ENCODE results near the gene GP9.
"Not testable (repeated sequence)": the region's sequence is repeated elsewhere in the genome, so short reads cannot be mapped to it uniquely, and the experiment has no call there.

The GP9 gene

DNA sequence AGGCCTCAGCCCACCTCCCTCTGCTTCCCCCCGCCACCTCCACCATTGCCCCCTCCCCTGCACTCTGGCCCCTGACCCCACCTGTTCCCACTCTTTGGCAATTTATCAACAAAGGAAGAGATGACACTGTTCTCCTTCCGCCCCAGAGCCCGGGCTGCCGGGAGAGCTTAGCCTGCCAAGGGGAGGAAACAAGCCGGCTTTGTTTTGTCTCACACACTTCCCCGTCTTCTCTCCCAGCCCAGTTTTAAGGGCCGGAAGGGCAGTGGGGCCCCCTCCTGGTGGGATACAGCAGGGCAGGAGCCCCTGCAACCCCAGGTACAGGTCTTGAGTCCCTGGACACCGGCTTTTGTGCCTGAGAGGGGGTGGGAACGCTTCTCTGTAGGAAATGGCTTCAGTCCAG, 27.3 kb downstream of the GP9 start:
- H3K4me1 ChIP-seq (ENCODE audit: control insufficient read depth in 1 of 2, insufficient read depth in 2 of 2, low read length in 2 of 2); H3K27me3 ChIP-seq (ENCODE audit: control insufficient read depth in 1 of 2, insufficient read depth in 2 of 2, low read length in 2 of 2); H3K4me3 ChIP-seq (ENCODE audit: low read depth in 1 of 2, low read length in 2 of 2); H3K27ac ChIP-seq (ENCODE audit: low read depth, low read length); H3K9ac ChIP-seq (ENCODE audit: low read depth in 1 of 2, low read length in 2 of 2); H3K9me3 ChIP-seq (ENCODE audit: control insufficient read depth in 1 of 2, low read length in 2 of 2): not testable (repeated sequence)
- H3K36me3 ChIP-seq (ENCODE audit: control insufficient read depth in 1 of 2, insufficient read depth in 2 of 2, low read length in 2 of 2) = peaks cover 0 to 12% of the 10 kb centered on the region in 2 donors

DNA sequence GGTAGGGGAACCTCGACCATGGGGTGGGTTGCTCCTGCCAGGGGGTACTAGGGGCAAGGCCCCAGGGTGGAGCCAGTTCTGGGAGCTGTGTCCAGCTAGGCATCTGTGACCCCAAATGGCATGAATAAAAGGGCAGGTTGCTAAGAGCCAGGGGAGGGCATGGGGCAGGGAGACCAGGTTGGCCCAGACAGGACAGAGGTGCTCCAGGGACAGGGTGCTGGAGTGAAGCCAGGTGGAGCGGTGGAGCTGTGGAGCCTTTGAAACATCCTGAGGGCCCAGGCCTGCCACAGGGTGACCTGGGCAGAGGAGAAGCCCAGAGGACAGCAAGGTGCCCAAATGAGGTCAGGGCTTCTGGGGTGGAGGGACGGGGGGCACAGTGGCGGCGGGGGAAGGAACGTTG, 27.7 kb downstream of the GP9 start:
- H3K9me3 ChIP-seq (ENCODE audit: control insufficient read depth in 1 of 2, low read length in 2 of 2) = not testable (repeated sequence)

GRCh38 chr3:129095285-129095684, 34.7 kb downstream of the GP9 start:
- H3K9ac ChIP-seq (ENCODE audit: low read depth in 1 of 2, low read length in 2 of 2) = no peak overlapping the region
- no peaks in the 10 kb centered on the region for H3K9me3 ChIP-seq (ENCODE audit: control insufficient read depth in 1 of 2, low read length in 2 of 2)
- peaks cover 7 to 43% of the 10 kb centered on the region in 2 donors for H3K36me3 ChIP-seq (ENCODE audit: control insufficient read depth in 1 of 2, insufficient read depth in 2 of 2, low read length in 2 of 2)
- no peak overlapping the region for H3K4me3 ChIP-seq (ENCODE audit: low read depth in 1 of 2, low read length in 2 of 2)
- no peaks in the 10 kb centered on the region for H3K27me3 ChIP-seq (ENCODE audit: control insufficient read depth in 1 of 2, insufficient read depth in 2 of 2, low read length in 2 of 2)
- H3K4me1 ChIP-seq (ENCODE audit: control insufficient read depth in 1 of 2, insufficient read depth in 2 of 2, low read length in 2 of 2) = no peaks in the 10 kb centered on the region
- H3K27ac ChIP-seq (ENCODE audit: low read depth, low read length) = no peak overlapping the region

More for the DNA sequence above, 27.7 kb downstream of the GP9 start:
- H3K27ac ChIP-seq (ENCODE audit: low read depth, low read length); H3K9ac ChIP-seq (ENCODE audit: low read depth in 1 of 2, low read length in 2 of 2); H3K4me1 ChIP-seq (ENCODE audit: control insufficient read depth in 1 of 2, insufficient read depth in 2 of 2, low read length in 2 of 2); H3K4me3 ChIP-seq (ENCODE audit: low read depth in 1 of 2, low read length in 2 of 2); H3K27me3 ChIP-seq (ENCODE audit: control insufficient read depth in 1 of 2, insufficient read depth in 2 of 2, low read length in 2 of 2): not testable (repeated sequence)
- H3K36me3 ChIP-seq (ENCODE audit: control insufficient read depth in 1 of 2, insufficient read depth in 2 of 2, low read length in 2 of 2) = peaks cover 0 to 16% of the 10 kb centered on the region in 2 donors

DNA sequence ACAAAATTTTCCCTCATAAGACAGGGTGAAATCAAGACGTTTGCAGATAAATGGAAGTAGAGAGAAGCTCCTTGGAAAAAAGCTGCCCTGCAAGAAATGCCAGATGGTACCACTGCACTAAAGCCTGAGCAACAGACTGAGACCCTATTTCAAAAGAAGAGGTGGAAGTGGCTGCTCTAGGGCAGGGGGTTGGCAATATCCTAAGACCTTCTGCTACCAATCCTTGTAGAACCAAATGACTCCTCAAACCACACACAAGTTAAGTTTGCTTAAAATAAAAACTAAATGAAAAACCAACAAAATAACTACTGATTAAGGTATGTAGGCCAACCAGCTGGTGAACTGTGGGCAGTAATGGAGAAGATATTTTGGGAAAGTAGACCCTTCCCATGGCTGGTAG, 39.7 kb downstream of the GP9 start:
- H3K36me3 ChIP-seq (ENCODE audit: control insufficient read depth in 1 of 2, insufficient read depth in 2 of 2, low read length in 2 of 2) = peaks cover 4 to 17% of the 10 kb centered on the region in 2 donors
- H3K9me3 ChIP-seq (ENCODE audit: control insufficient read depth in 1 of 2, low read length in 2 of 2) = no peaks in the 10 kb centered on the region
- H3K9ac ChIP-seq (ENCODE audit: low read depth in 1 of 2, low read length in 2 of 2) = no peak overlapping the region
- no peaks in the 10 kb centered on the region for H3K4me1 ChIP-seq (ENCODE audit: control insufficient read depth in 1 of 2, insufficient read depth in 2 of 2, low read length in 2 of 2)
- no peaks in the 10 kb centered on the region for H3K27me3 ChIP-seq (ENCODE audit: control insufficient read depth in 1 of 2, insufficient read depth in 2 of 2, low read length in 2 of 2)
- no peak overlapping the region for H3K4me3 ChIP-seq (ENCODE audit: low read depth in 1 of 2, low read length in 2 of 2)
- no peak overlapping the region for H3K27ac ChIP-seq (ENCODE audit: low read depth, low read length)

GRCh38 chr3:129101370-129102138, 41.0 kb downstream of the GP9 start:
- H3K9me3 ChIP-seq (ENCODE audit: control insufficient read depth in 1 of 2, low read length in 2 of 2) = no peaks in the 10 kb centered on the region
- no peaks in the 10 kb centered on the region for H3K27me3 ChIP-seq (ENCODE audit: control insufficient read depth in 1 of 2, insufficient read depth in 2 of 2, low read length in 2 of 2)
- no peak overlapping the region for H3K9ac ChIP-seq (ENCODE audit: low read depth in 1 of 2, low read length in 2 of 2)
- no peak overlapping the region for H3K27ac ChIP-seq (ENCODE audit: low read depth, low read length)
- no peak overlapping the region for H3K4me3 ChIP-seq (ENCODE audit: low read depth in 1 of 2, low read length in 2 of 2)
- H3K4me1 ChIP-seq (ENCODE audit: control insufficient read depth in 1 of 2, insufficient read depth in 2 of 2, low read length in 2 of 2) = peaks cover 0 to under 1% of the 10 kb centered on the region in 2 donors
- H3K36me3 ChIP-seq (ENCODE audit: control insufficient read depth in 1 of 2, insufficient read depth in 2 of 2, low read length in 2 of 2) = peaks cover 5 to 16% of the 10 kb centered on the region in 2 donors

- H3K9me3 ChIP-seq (ENCODE audit: control insufficient read depth in 1 of 2, low read length in 2 of 2) = no peaks in the 10 kb centered on the region
- H3K4me1 ChIP-seq (ENCODE audit: control insufficient read depth in 1 of 2, insufficient read depth in 2 of 2, low read length in 2 of 2) = peaks cover 0 to 8% of the 10 kb centered on the region in 2 donors
- no peak overlapping the region for H3K4me3 ChIP-seq (ENCODE audit: low read depth in 1 of 2, low read length in 2 of 2)
- H3K36me3 ChIP-seq (ENCODE audit: control insufficient read depth in 1 of 2, insufficient read depth in 2 of 2, low read length in 2 of 2) = peaks cover 7 to 17% of the 10 kb centered on the region in 2 donors
- H3K9ac ChIP-seq (ENCODE audit: low read depth in 1 of 2, low read length in 2 of 2) = no peak overlapping the region
- no peak overlapping the region for H3K27ac ChIP-seq (ENCODE audit: low read depth, low read length)
- no peaks in the 10 kb centered on the region for H3K27me3 ChIP-seq (ENCODE audit: control insufficient read depth in 1 of 2, insufficient read depth in 2 of 2, low read length in 2 of 2)
These were observed 42.7 kb downstream of the GP9 start for GRCh38 chr3:129103296-129103695.

GRCh38 chr3:129104051-129104450, 43.5 kb downstream of the GP9 start:
- H3K4me1 ChIP-seq (ENCODE audit: control insufficient read depth in 1 of 2, insufficient read depth in 2 of 2, low read length in 2 of 2) = peaks cover 0 to 8% of the 10 kb centered on the region in 2 donors

GRCh38 chr3:129104498-129105079, 44.0 kb downstream of the GP9 start:
- peaks cover 0 to 8% of the 10 kb centered on the region in 2 donors for H3K4me1 ChIP-seq (ENCODE audit: control insufficient read depth in 1 of 2, insufficient read depth in 2 of 2, low read length in 2 of 2)

More at GRCh38 chr3:129104051-129104450, 43.5 kb downstream of the GP9 start:
- Histone ChIP-seq H3K9me3 (ENCODE audit: control insufficient read depth in 1 of 2, low read length in 2 of 2) (no peaks in the 10 kb centered on the region), H3K36me3 (ENCODE audit: control insufficient read depth in 1 of 2, insufficient read depth in 2 of 2, low read length in 2 of 2) (peaks cover 7 to 21% of the 10 kb centered on the region in 2 donors), H3K4me3 (ENCODE audit: low read depth in 1 of 2, low read length in 2 of 2) (no peak overlapping the region), H3K27me3 (ENCODE audit: control insufficient read depth in 1 of 2, insufficient read depth in 2 of 2, low read length in 2 of 2) (no peaks in the 10 kb centered on the region), H3K9ac (ENCODE audit: low read depth in 1 of 2, low read length in 2 of 2) (no peak overlapping the region), H3K27ac (ENCODE audit: low read depth, low read length) (no peak overlapping the region)

DNA sequence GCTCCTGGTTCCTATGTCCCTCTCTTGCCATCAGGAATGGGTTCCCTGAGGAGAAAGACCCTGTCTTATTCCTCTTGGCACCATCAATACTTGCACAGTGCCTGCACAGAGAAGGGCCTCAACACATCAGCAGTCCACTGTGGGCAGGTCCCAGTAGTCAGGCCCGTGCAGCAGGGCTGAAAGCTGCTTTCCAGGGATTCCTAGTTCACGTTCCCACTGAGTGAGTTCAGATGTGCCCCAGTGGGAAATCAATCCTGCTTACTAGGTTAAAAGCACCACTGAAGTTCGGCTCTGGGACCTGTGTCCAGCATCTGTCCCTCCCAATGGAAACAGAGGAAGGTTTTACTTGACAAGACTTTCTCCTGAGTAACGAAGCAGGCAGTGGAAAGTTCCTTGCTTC, 45.3 kb downstream of the GP9 start:
- H3K9ac ChIP-seq (ENCODE audit: low read depth in 1 of 2, low read length in 2 of 2) = no peak overlapping the region
- no peak overlapping the region for H3K4me3 ChIP-seq (ENCODE audit: low read depth in 1 of 2, low read length in 2 of 2)
- H3K4me1 ChIP-seq (ENCODE audit: control insufficient read depth in 1 of 2, insufficient read depth in 2 of 2, low read length in 2 of 2) = peaks cover 0 to 13% of the 10 kb centered on the region in 2 donors
- no peaks in the 10 kb centered on the region for H3K27me3 ChIP-seq (ENCODE audit: control insufficient read depth in 1 of 2, insufficient read depth in 2 of 2, low read length in 2 of 2)
- no peaks in the 10 kb centered on the region for H3K9me3 ChIP-seq (ENCODE audit: control insufficient read depth in 1 of 2, low read length in 2 of 2)
- H3K36me3 ChIP-seq (ENCODE audit: control insufficient read depth in 1 of 2, insufficient read depth in 2 of 2, low read length in 2 of 2) = peaks cover 7 to 21% of the 10 kb centered on the region in 2 donors
- no peak overlapping the region for H3K27ac ChIP-seq (ENCODE audit: low read depth, low read length)

More at GRCh38 chr3:129104498-129105079, 44.0 kb downstream of the GP9 start:
- Histone ChIP-seq H3K4me3 (ENCODE audit: low read depth in 1 of 2, low read length in 2 of 2) (no peak overlapping the region), H3K9me3 (ENCODE audit: control insufficient read depth in 1 of 2, low read length in 2 of 2) (no peaks in the 10 kb centered on the region), H3K27me3 (ENCODE audit: control insufficient read depth in 1 of 2, insufficient read depth in 2 of 2, low read length in 2 of 2) (no peaks in the 10 kb centered on the region), H3K9ac (ENCODE audit: low read depth in 1 of 2, low read length in 2 of 2) (no peak overlapping the region), H3K36me3 (ENCODE audit: control insufficient read depth in 1 of 2, insufficient read depth in 2 of 2, low read length in 2 of 2) (peaks cover 7 to 21% of the 10 kb centered on the region in 2 donors), H3K27ac (ENCODE audit: low read depth, low read length) (no peak overlapping the region)

- H3K4me3 ChIP-seq (ENCODE audit: low read depth in 1 of 2, low read length in 2 of 2) = no peak overlapping the region
- H3K9ac ChIP-seq (ENCODE audit: low read depth in 1 of 2, low read length in 2 of 2) = no peak overlapping the region
- H3K27ac ChIP-seq (ENCODE audit: low read depth, low read length) = no peak overlapping the region
- no peaks in the 10 kb centered on the region for H3K27me3 ChIP-seq (ENCODE audit: control insufficient read depth in 1 of 2, insufficient read depth in 2 of 2, low read length in 2 of 2)
- no peaks in the 10 kb centered on the region for H3K9me3 ChIP-seq (ENCODE audit: control insufficient read depth in 1 of 2, low read length in 2 of 2)
- peaks cover 0 to 13% of the 10 kb centered on the region in 2 donors for H3K4me1 ChIP-seq (ENCODE audit: control insufficient read depth in 1 of 2, insufficient read depth in 2 of 2, low read length in 2 of 2)
- H3K36me3 ChIP-seq (ENCODE audit: control insufficient read depth in 1 of 2, insufficient read depth in 2 of 2, low read length in 2 of 2) = peaks cover 7 to 20% of the 10 kb centered on the region in 2 donors
These were observed 45.7 kb downstream of the GP9 start for GRCh38 chr3:129106320-129106719.
